CD4-positive, alpha-beta memory T cell (primary cell): ENCODE data around the gene ACSL3. TPM values are rescaled to one million over a fixed set of nuclear protein-coding genes. Genes with fewer than 3 reads are reported as not detected.

ENCODE experiments used
- CTCF ChIA-PET: fragments of 350-600 bp; sonication (Branson Sonifier 250); formaldehyde crosslinking; loops from one replicate; lab custom pipeline; 2021; ENCODE audit warnings: inconsistent platforms; ENCODE audit not compliant: partially characterized antibody; lab: Charles Lee
- POLR2A ChIA-PET: fragments of 350-600 bp; sonication (Branson Sonifier 250); formaldehyde crosslinking; loops from one replicate; lab custom pipeline; 2021; ENCODE audit not compliant: partially characterized antibody; lab: Charles Lee
- DNase-seq, 5 donors: peaks; one replicate each; pipeline versions ENCODE4 v3.0.0 to v3.0.0-alpha.2; 2020 to 2022; ENCODE audit warnings: mixed read lengths in 1 of 5
- H3K27ac ChIP-seq: one replicate; pipeline ENCODE4 v1.7.0; 2013; ENCODE audit warnings: low read depth, low read length
- H3K27me3 ChIP-seq: 2 replicates; pipeline ENCODE4 v1.7.0; 2013; ENCODE audit warnings: mild to moderate bottlenecking, low read length, moderate library complexity; ENCODE audit not compliant: insufficient read depth
- H3K36me3 ChIP-seq: 2 replicates; pipeline ENCODE4 v1.7.0; 2013; ENCODE audit warnings: mild to moderate bottlenecking, low read length, moderate library complexity; ENCODE audit not compliant: insufficient read depth
- H3K4me1 ChIP-seq: 2 replicates; pipeline ENCODE4 v1.7.0; 2013; ENCODE audit warnings: mild to moderate bottlenecking, low read length, moderate library complexity; ENCODE audit not compliant: insufficient read depth
- H3K4me3 ChIP-seq, 2 donors: one replicate each; pipeline ENCODE4 v1.7.0; 2013; ENCODE audit warnings: low read length in 2 of 2, mild to moderate bottlenecking in 1 of 2
- H3K9me3 ChIP-seq, 2 donors: one replicate each; pipeline ENCODE4 v1.7.0; 2013; ENCODE audit warnings: low read length in 2 of 2, control low read depth in 1 of 2; ENCODE audit not compliant: control insufficient read depth in 1 of 2
- H3K27ac Mint-ChIP-seq, 7 donors: one replicate each; pipeline ENCODE4 v1.8.0; 2020 to 2021; ENCODE audit warnings: mixed read lengths in 7 of 7, mild to moderate bottlenecking in 6 of 7, inconsistent platforms in 3 of 7, moderate library complexity in 3 of 7
- H3K27me3 Mint-ChIP-seq, 2 donors: one replicate each; pipeline ENCODE4 v1.8.0; 2020 to 2021; ENCODE audit warnings: mixed read lengths in 2 of 2
- H3K36me3 Mint-ChIP-seq, 2 donors: one replicate each; pipeline ENCODE4 v1.8.0; 2020 to 2021; ENCODE audit warnings: mixed read lengths in 2 of 2, inconsistent platforms in 1 of 2, mild to moderate bottlenecking in 1 of 2
- H3K4me1 Mint-ChIP-seq, 4 donors: one replicate each; pipeline ENCODE4 v1.8.0; 2020 to 2021; ENCODE audit warnings: mixed read lengths in 4 of 4, mild to moderate bottlenecking in 1 of 4
- H3K4me3 Mint-ChIP-seq, 8 donors: one replicate each; pipeline ENCODE4 v1.8.0; 2020 to 2021; ENCODE audit warnings: mixed read lengths in 8 of 8, mild to moderate bottlenecking in 7 of 8, moderate library complexity in 6 of 8, inconsistent platforms in 3 of 8
- H3K9me3 Mint-ChIP-seq, 8 donors: one replicate each; pipeline ENCODE4 v1.8.0; 2020 to 2021; ENCODE audit warnings: mixed read lengths in 8 of 8, mild to moderate bottlenecking in 5 of 8, inconsistent platforms in 3 of 8, moderate library complexity in 1 of 8
- intact Hi-C: fragments of 100-400 bp; cut with micrococcal nuclease; formaldehyde crosslinking; loops from one replicate; pipeline ENCODE4 v1.15.1; 2023
- polyA plus RNA-seq, 2 donors: library from polyadenylated mRNA; unstranded; fragments of 300-500 nt; fragmentation: Illumina TruSeq; gene quantifications; one replicate each; pipeline ENCODE4 v1.2.3, GENCODE V29; 2021
- total RNA-seq, 2 experiments: library from RNA; stranded (reverse); gene quantifications; one replicate each; pipeline ENCODE4 v1.2.3, GENCODE V29; 2021

Gene ACSL3
- total and polyA plus RNA-seq, 4 experiments from 2014 or later = 24.8 to 30.9 (median 25.8) TPM

- no peaks in the 10 kb centered on the region for H3K4me1 ChIP-seq
- intact Hi-C loops = no loop called here
- ChIA-PET CTCF (no interaction called here), POLR2A (no interaction called here)
- Mint-ChIP-seq H3K4me1 (peaks cover 21 to 30% (median 22%) of the 10 kb centered on the region in 4 donors), H3K36me3 (no peaks in the 10 kb centered on the region), H3K4me3 (no peak overlapping the region), H3K27me3 (no peaks in the 10 kb centered on the region), H3K9me3 (no peaks in the 10 kb centered on the region), H3K27ac (no peak overlapping the region)
- no peak for DNase-seq
- no peak overlapping the region for H3K4me3 ChIP-seq
- H3K36me3 ChIP-seq = no peaks in the 10 kb centered on the region
- H3K9me3 ChIP-seq = no peaks in the 10 kb centered on the region
- no peak overlapping the region for H3K27ac ChIP-seq
- no peaks in the 10 kb centered on the region for H3K27me3 ChIP-seq
Observed at GRCh38 chr2:222872551-222872950, 11.7 kb downstream of the ACSL3 start.

DNA sequence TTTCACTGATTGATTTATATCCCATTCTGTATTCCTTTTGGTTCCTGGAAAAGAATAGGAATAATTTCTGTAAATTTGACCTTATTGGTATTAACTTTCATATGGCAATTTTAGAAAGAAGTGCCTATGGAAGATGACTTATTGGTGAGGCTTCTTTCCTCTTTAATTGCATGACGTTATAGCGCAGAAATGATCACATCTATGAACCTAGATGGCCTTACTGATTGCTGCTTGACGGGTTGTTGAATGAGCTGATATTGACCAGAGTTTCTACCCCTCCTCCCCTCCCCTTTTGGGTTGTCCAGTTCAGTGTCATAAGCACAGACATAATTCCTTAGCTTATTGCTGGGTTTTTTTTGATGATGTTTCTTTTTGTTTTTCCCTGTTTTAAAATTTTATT, 14.6 kb downstream of the ACSL3 start:
- DNase-seq = no peak
- POLR2A ChIA-PET = no interaction called here

DNA sequence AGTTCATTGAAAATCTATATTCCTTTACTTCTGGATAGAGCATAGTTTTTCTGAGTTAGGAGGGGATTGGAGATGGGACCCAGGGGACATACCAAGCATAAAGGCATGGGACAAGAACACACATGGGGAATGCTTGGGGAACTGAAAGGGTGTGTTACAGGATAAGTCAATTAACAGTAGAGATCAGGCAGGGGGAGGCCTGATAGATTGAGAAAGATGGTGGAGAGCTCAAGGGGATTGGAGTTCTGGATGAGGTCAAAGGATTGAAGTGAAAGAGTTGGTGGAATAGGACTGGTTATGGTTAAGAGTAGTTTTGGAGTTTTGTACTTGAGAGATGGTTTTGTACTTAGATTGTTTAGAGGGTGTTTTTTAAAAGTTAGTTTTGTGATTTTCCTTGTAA, 16.1 kb downstream of the ACSL3 start:
- no peak for DNase-seq
- Histone ChIP-seq H3K36me3 (no peaks in the 10 kb centered on the region), H3K27me3 (no peaks in the 10 kb centered on the region), H3K4me1 (no peaks in the 10 kb centered on the region), H3K4me3 (no peak overlapping the region), H3K27ac (no peak overlapping the region), H3K9me3 (no peaks in the 10 kb centered on the region)
- Mint-ChIP-seq H3K27me3 (no peaks in the 10 kb centered on the region), H3K9me3 (no peaks in the 10 kb centered on the region), H3K27ac (peak overlapping the region in 1 of 7 donors; percentile 68), H3K4me3 (no peak overlapping the region), H3K4me1 (peaks cover 35 to 55% (median 40%) of the 10 kb centered on the region in 4 donors), H3K36me3 (no peaks in the 10 kb centered on the region)
- POLR2A ChIA-PET = no interaction called here
- intact Hi-C loops = no loop called here
- CTCF ChIA-PET = interaction anchor here (1.0 kb wide), 1 partner anchor 27 kb away, joined by 6 read pairs; no protein-coding TSS in a partner anchor

More for the DNA sequence above, 14.6 kb downstream of the ACSL3 start:
- no peak overlapping the region for H3K4me3 ChIP-seq
- Mint-ChIP-seq H3K4me3 (peak overlapping the region in 1 of 8 donors; percentile 2), H3K9me3 (no peaks in the 10 kb centered on the region), H3K27me3 (no peaks in the 10 kb centered on the region), H3K36me3 (no peaks in the 10 kb centered on the region), H3K27ac (no peak overlapping the region), H3K4me1 (peaks cover 30 to 50% (median 36%) of the 10 kb centered on the region in 4 donors)
- intact Hi-C loops = no loop called here
- CTCF ChIA-PET = interaction anchor here (0.6 to 1.0 kb wide), 2 partner anchors 28 to 78 kb away, joined by 3 read pairs; no protein-coding TSS in a partner anchor
- H3K27me3 ChIP-seq = no peaks in the 10 kb centered on the region
- H3K9me3 ChIP-seq = no peaks in the 10 kb centered on the region
- H3K4me1 ChIP-seq = no peaks in the 10 kb centered on the region
- H3K36me3 ChIP-seq = no peaks in the 10 kb centered on the region
- H3K27ac ChIP-seq = no peak overlapping the region

- Mint-ChIP-seq H3K9me3 (no peaks in the 10 kb centered on the region), H3K4me1 (peaks cover 31 to 57% (median 39%) of the 10 kb centered on the region in 4 donors), H3K4me3 (no peak overlapping the region), H3K36me3 (no peaks in the 10 kb centered on the region), H3K27me3 (no peaks in the 10 kb centered on the region), H3K27ac (no peak overlapping the region)
- intact Hi-C loops = no loop called here
- Histone ChIP-seq H3K27me3 (no peaks in the 10 kb centered on the region), H3K4me3 (no peak overlapping the region), H3K27ac (no peak overlapping the region), H3K9me3 (no peaks in the 10 kb centered on the region), H3K4me1 (no peaks in the 10 kb centered on the region), H3K36me3 (no peaks in the 10 kb centered on the region)
- POLR2A ChIA-PET = no interaction called here
- CTCF ChIA-PET = interaction anchor here (1.0 kb wide), 1 partner anchor 26 kb away, joined by 6 read pairs; no protein-coding TSS in a partner anchor
- DNase-seq = no peak
Observed at GRCh38 chr2:222877556-222878300, 16.9 kb downstream of the ACSL3 start.

- H3K27ac ChIP-seq = no peak overlapping the region
- no peaks in the 10 kb centered on the region for H3K36me3 Mint-ChIP-seq
- H3K27ac Mint-ChIP-seq = no peak overlapping the region
- DNase-seq = no peak
- H3K9me3 ChIP-seq = no peaks in the 10 kb centered on the region
- H3K4me3 ChIP-seq = no peak overlapping the region
- ChIA-PET CTCF (interaction anchor here (1.0 kb wide), 1 partner anchor 25 kb away, joined by 6 read pairs; no protein-coding TSS in a partner anchor), POLR2A (no interaction called here)
- no peak overlapping the region for H3K4me3 Mint-ChIP-seq
- intact Hi-C loops = no loop called here
- H3K27me3 ChIP-seq = no peaks in the 10 kb centered on the region
- peaks cover 30 to 58% (median 40%) of the 10 kb centered on the region in 4 donors for H3K4me1 Mint-ChIP-seq
- no peaks in the 10 kb centered on the region for H3K36me3 ChIP-seq
- H3K4me1 ChIP-seq = no peaks in the 10 kb centered on the region
- no peaks in the 10 kb centered on the region for H3K27me3 Mint-ChIP-seq
- H3K9me3 Mint-ChIP-seq = no peaks in the 10 kb centered on the region
Observed at GRCh38 chr2:222878301-222878876, 17.6 kb downstream of the ACSL3 start.

GRCh38 chr2:222878877-222879603, 18.2 kb downstream of the ACSL3 start:
- H3K9me3 ChIP-seq = no peaks in the 10 kb centered on the region
- H3K27me3 Mint-ChIP-seq = no peaks in the 10 kb centered on the region
- H3K27ac ChIP-seq = no peak overlapping the region
- ChIA-PET POLR2A (no interaction called here), CTCF (no interaction called here)
- intact Hi-C loops = no loop called here
- H3K9me3 Mint-ChIP-seq = no peaks in the 10 kb centered on the region
- peaks cover 36 to 64% (median 43%) of the 10 kb centered on the region in 4 donors for H3K4me1 Mint-ChIP-seq
- no peaks in the 10 kb centered on the region for H3K4me1 ChIP-seq
- H3K36me3 ChIP-seq = no peaks in the 10 kb centered on the region
- peak overlapping the region in 1 of 8 donors; percentile 7 for H3K4me3 Mint-ChIP-seq
- no peak overlapping the region for H3K4me3 ChIP-seq
- H3K27ac Mint-ChIP-seq = peak overlapping the region in 1 of 7 donors; percentile 27
- no peaks in the 10 kb centered on the region for H3K27me3 ChIP-seq
- H3K36me3 Mint-ChIP-seq = no peaks in the 10 kb centered on the region
- no peak for DNase-seq

DNA sequence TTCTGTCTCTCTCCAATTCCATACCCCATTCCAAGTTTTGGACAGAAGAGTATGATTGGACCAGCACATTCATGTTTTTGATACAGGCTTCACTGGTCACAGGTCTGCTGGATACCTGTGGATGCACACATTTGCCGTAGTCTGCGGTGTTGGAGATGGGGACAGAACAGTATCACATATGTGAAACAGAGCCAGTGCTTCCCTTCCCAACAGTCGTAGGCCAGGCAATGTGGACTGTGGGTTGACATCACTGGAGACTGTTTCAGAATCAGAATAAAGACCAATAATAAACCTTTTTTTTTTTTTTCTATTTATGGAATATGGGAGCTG, 18.7 kb downstream of the ACSL3 start:
- Mint-ChIP-seq H3K27me3 (no peaks in the 10 kb centered on the region), H3K27ac (peak overlapping the region in 1 of 7 donors; percentile 27), H3K9me3 (no peaks in the 10 kb centered on the region), H3K4me3 (peak overlapping the region in 1 of 8 donors; percentile 7), H3K4me1 (peaks cover 36 to 70% (median 46%) of the 10 kb centered on the region in 4 donors), H3K36me3 (no peaks in the 10 kb centered on the region)
- Histone ChIP-seq H3K27ac (no peak overlapping the region), H3K4me1 (no peaks in the 10 kb centered on the region), H3K9me3 (no peaks in the 10 kb centered on the region), H3K4me3 (no peak overlapping the region), H3K36me3 (no peaks in the 10 kb centered on the region), H3K27me3 (no peaks in the 10 kb centered on the region)
- DNase-seq = no peak
- ChIA-PET POLR2A (no interaction called here), CTCF (no interaction called here)
- intact Hi-C loops = no loop called here
